ENCODE results near the gene ACSM3. TPM values are rescaled to one million over a fixed set of nuclear protein-coding genes. Genes with fewer than 3 reads are reported as not detected.

ACSM3 gene
- total and polyA plus RNA-seq, 4 donors = 29.2 to 71.8 (median 50.3) TPM

GRCh38 chr16:20740007-20740883, 23.6 kb upstream of the ACSM3 start:
- DNase-seq (ENCODE audit: low spot score) = no peak
- 44% methylated on average over 11 of the region's 11 CpGs for WGBS

GRCh38 chr16:20740901-20741521, 22.8 kb upstream of the ACSM3 start:
- Histone ChIP-seq H3K4me3 (ENCODE audit: low read depth in 1 of 3, low read length in 3 of 3) (peak overlapping the region; percentile 93 to 99 (median 99)), H3K4me1 (ENCODE audit: control insufficient read depth in 4 of 4, insufficient read depth in 4 of 4, low read length in 3 of 4) (peaks cover 3 to 30% (median 27%) of the 10 kb centered on the region in 4 donors), H3K36me3 (ENCODE audit: control insufficient read depth in 4 of 4, insufficient read depth in 3 of 4, low read depth in 1 of 4, low read length in 3 of 4) (peaks cover 2 to 25% (median 23%) of the 10 kb centered on the region in 4 donors), H3K27me3 (ENCODE audit: control insufficient read depth in 4 of 4, insufficient read depth in 4 of 4, low read length in 3 of 4) (no peaks in the 10 kb centered on the region), H3K9me3 (ENCODE audit: control insufficient read depth in 4 of 4, low read length in 3 of 4) (no peaks in the 10 kb centered on the region), H3K27ac (ENCODE audit: low read depth in 1 of 2, low read length in 2 of 2) (peak overlapping the region; percentile 97 to 99), H3K9ac (ENCODE audit: low read depth in 1 of 2, low read length in 2 of 2) (peak overlapping the region; percentile 82 to 87)
- TF ChIP-seq RXRA (IDR thresholded peaks at IDR 0.05) (no peak), GABPA (IDR thresholded peaks at IDR 0.05 in 1 of 2, conservative IDR thresholded peaks at IDR 0.05 in 1 of 2) (peak in 1 of 2 donors; percentile 5)
- peak; percentile 92 for DNase-seq (ENCODE audit: low spot score)
- under 1% methylated on average over 36 of the region's 36 CpGs for WGBS

More at GRCh38 chr16:20740007-20740883, 23.6 kb upstream of the ACSM3 start:
- Histone ChIP-seq H3K4me1 (ENCODE audit: control insufficient read depth in 4 of 4, insufficient read depth in 4 of 4, low read length in 3 of 4) (peaks cover 3 to 30% (median 27%) of the 10 kb centered on the region in 4 donors), H3K36me3 (ENCODE audit: control insufficient read depth in 4 of 4, insufficient read depth in 3 of 4, low read depth in 1 of 4, low read length in 3 of 4) (peaks cover 2 to 30% (median 29%) of the 10 kb centered on the region in 4 donors), H3K27ac (ENCODE audit: low read depth in 1 of 2, low read length in 2 of 2) (peak overlapping the region; percentile 64 to 97), H3K9ac (ENCODE audit: low read depth in 1 of 2, low read length in 2 of 2) (peak overlapping the region; percentile 79 to 82), H3K27me3 (ENCODE audit: control insufficient read depth in 4 of 4, insufficient read depth in 4 of 4, low read length in 3 of 4) (no peaks in the 10 kb centered on the region), H3K9me3 (ENCODE audit: control insufficient read depth in 4 of 4, low read length in 3 of 4) (no peaks in the 10 kb centered on the region), H3K4me3 (ENCODE audit: low read depth in 1 of 3, low read length in 3 of 3) (peak overlapping the region; percentile 93 to 99 (median 99))
- TF ChIP-seq JUND (IDR thresholded peaks at IDR 0.05) = no peak
- TF ChIP-seq CTCF (IDR thresholded peaks at IDR 0.05; ENCODE audit: low read depth, low read length, missing input control) = peak; percentile 21
- TF ChIP-seq RAD21 (IDR thresholded peaks at IDR 0.05) = peak; percentile 34 to 52

DNA sequence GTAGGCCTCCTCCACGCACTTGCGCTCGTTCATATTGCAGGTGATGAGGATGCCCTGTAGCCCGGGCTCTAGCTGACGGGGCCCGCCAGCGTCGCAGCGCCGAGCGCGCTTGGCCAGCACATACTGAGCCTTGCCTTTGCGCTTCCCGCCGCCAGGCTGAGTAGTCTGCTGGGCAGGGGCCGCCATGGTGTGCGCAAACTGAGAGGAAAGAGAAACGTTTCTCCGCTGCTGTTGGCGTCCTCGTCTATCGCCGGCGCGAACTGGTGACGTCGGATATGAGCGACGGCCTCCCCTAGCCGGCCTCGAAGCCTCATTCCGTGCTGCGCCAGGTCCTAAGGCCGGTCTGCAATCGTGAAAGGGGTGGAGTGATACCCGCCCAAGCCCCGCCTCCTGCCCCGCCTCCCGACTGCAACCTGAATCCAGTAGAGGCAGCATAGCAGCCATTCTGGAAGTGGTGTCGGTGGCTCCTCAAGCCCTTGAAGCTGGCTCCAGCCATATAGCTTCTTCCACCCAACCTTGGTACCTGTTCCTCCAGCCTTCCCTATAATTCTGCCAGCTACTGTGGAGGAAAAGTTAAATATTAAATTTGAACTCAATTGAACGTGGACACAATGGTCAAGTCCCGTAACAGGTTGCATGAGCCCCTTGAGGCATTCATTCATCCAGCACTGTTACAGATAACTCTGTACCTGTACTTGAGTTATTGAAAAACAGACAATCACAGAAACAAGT, 22.1 kb upstream of the ACSM3 start, which contains the start of gene THUMPD1:
Gene THUMPD1 (minus strand): TSS at position 265 of the 732 bp plus-strand sequence. CDS start 79 bp downstream, at position 186.
- H3K4me3 ChIP-seq (ENCODE audit: low read depth in 1 of 3, low read length in 3 of 3) = peak within 1 kb of the TSS; percentile 93 to 99 (median 99)
- peak within 1 kb of the TSS; percentile 82 to 87 for H3K9ac ChIP-seq (ENCODE audit: low read depth in 1 of 2, low read length in 2 of 2)
- H3K4me1 ChIP-seq (ENCODE audit: control insufficient read depth in 4 of 4, insufficient read depth in 4 of 4, low read length in 3 of 4) = peaks cover 3 to 30% (median 27%) of the 10 kb centered on the region in 4 donors
- no peaks in the 10 kb centered on the region for H3K27me3 ChIP-seq (ENCODE audit: control insufficient read depth in 4 of 4, insufficient read depth in 4 of 4, low read length in 3 of 4)
- no peaks in the 10 kb centered on the region for H3K9me3 ChIP-seq (ENCODE audit: control insufficient read depth in 4 of 4, low read length in 3 of 4)
- 2% methylated on average over 42 of the region's 42 CpGs for WGBS
- peak within 1 kb of the TSS; percentile 97 to 99 for H3K27ac ChIP-seq (ENCODE audit: low read depth in 1 of 2, low read length in 2 of 2)
- DNase-seq (ENCODE audit: low spot score) = peak; percentile 99
- H3K36me3 ChIP-seq (ENCODE audit: control insufficient read depth in 4 of 4, insufficient read depth in 3 of 4, low read depth in 1 of 4, low read length in 3 of 4) = peaks cover 0 to 18% (median 16%) of the 10 kb centered on the region in 4 donors
- TF ChIP-seq MAX (IDR thresholded peaks at IDR 0.05) (peak; percentile 51), JUND (IDR thresholded peaks at IDR 0.05) (no peak), REST (IDR thresholded peaks at IDR 0.05) (peak; percentile 68), EGR1 (IDR thresholded peaks at IDR 0.05; ENCODE audit: low read depth in 2 of 2) (no peak), NR2F2 (IDR thresholded peaks at IDR 0.05) (no peak), YY1 (IDR thresholded peaks at IDR 0.05) (peak; percentile 87), HNF4A (conservative IDR thresholded peaks at IDR 0.05) (peak; percentile 44 to 47), GABPA (IDR thresholded peaks at IDR 0.05 in 1 of 2, conservative IDR thresholded peaks at IDR 0.05 in 1 of 2) (no peak), CTCF (IDR thresholded peaks at IDR 0.05; ENCODE audit: low read depth, low read length, missing input control) (no peak), SP1 (IDR thresholded peaks at IDR 0.05) (peak; percentile 76), TAF1 (conservative IDR thresholded peaks at IDR 0.05) (peak; percentile 52), HNF4G (IDR thresholded peaks at IDR 0.05) (no peak), FOXA1 (IDR thresholded peaks at IDR 0.05) (no peak)
